HG02798 (cell line): ENCODE data around the gene COQ10B.
"Not testable (repeated sequence)": the region's sequence is repeated elsewhere in the genome, so short reads cannot be mapped to it uniquely, and the experiment has no call there.

ENCODE experiments used
- ATAC-seq: cut with Tn5 transposase; IDR thresholded peaks from one replicate; pipeline ENCODE4 v1.9.1; 2021; ENCODE audit warnings: mild to moderate bottlenecking; ENCODE audit not compliant: unreplicated experiment, poor library complexity

Gene COQ10B

DNA sequence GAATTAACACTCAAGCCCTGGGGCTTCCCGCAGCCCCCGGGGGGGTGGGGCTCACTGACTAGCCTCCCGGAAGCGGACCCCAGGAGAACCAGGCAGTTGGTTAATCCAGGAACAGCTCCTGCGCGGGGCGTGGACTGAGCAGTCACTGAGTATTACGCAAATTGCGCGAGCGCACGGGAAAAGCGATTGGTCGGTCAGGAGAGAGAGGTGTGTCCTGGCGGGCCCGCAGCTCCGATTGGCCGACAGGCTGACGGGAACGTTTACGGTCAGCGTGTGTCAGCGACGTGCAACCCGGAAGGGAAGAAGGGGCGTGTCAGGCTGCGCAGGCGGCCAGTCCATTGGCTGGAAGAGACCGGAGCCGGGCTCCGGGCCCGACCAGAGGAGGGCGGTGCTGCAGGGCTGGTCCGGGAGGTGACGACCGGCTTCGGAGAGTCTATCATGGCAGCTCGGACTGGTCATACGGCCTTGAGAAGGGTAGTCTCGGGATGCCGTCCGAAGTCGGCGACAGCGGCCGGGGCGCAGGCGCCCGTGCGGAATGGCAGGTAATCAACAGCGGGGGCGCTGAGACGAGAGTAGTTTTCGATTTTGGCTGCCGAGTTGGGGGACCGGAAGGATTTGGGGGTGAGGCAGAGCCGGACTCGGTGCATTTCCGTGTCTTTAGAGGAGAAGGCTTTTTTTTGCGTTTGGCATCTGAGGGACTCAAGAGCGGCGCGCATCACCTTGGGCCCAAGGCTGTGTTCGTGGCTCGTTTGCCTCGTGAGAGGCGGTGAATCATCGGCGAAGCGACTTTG, at the start of gene COQ10B:
Gene COQ10B (plus strand): TSS at position 430 of the 791 bp plus-strand sequence. CDS start 9 bp downstream, at position 439.
- ATAC-seq = peak; percentile 94

DNA sequence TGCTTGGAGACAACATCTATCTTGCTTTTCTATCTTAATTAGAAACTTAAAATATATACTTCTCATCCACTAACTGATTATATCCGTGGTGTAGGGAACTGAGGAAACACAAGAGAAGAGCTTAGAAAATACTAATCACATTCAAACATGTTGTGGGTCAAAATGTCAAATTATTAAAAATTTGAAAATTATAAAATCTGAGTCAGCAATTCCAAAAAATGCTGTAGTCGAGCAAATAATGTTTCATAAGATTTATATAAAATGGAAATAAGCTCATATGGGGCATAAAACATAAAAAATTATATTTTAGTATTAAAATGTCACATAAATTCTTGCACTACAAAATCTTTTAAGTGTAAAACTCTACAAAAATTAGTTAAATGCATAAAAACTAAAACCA, 47.8 kb upstream of the COQ10B start:
- no peak for ATAC-seq

DNA sequence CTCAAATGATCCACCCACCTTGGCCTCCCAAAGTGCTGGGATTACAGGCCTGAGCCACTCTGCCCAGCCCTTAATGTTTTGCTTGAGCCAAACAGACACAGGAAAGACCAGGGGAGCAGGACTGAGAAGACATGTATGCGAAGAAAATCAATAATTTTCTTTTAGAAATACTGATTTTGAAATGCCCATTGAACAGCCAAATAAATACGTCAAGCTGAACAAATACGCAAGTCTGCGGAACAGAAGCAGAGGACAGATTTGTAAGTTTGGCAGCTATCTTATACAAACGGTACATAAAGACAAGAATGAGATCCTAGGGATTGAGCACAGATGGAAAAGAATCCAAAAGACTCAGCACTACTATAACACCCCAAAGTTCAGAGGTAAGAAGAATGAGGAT, 39.3 kb upstream of the COQ10B start:
- ATAC-seq = no peak

DNA sequence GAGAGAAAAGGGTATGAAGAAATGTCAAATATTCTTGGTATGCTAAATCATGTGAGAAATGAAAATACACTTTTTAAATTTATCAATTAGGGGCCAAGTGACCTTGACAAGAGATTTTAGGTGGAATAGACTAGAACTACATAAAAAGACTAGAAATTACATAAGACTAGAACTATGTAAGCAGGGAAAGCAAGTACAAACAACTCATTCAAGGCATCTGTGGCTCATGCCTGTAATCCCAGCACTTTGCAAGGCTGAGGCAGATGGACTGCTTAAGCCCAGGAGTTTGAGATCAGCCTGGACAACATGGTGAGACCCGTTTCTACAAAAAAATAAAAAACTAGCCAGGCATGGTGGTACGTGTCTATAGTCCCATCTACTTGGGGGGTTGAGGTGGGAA, 38.8 kb upstream of the COQ10B start:
- ATAC-seq = no peak

DNA sequence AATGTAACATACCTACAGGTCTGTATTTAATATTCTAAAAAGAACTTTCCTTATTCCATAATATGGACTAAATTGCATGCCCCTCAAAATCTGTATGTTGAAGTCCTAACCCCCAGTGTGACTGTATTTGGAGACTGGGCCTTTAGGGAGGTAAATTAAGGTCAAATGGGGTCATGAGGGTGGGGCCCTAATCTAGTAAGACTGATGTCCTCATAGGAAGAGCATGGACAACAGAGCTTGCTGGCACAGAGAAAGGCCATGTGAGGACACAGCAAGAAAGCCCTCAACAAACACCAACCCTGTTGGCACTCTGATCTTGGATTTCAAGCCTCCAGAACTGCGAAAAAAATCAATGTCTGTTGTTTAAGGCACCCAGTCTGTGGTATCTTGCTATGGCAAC, 37.1 kb upstream of the COQ10B start:
- no peak for ATAC-seq

DNA sequence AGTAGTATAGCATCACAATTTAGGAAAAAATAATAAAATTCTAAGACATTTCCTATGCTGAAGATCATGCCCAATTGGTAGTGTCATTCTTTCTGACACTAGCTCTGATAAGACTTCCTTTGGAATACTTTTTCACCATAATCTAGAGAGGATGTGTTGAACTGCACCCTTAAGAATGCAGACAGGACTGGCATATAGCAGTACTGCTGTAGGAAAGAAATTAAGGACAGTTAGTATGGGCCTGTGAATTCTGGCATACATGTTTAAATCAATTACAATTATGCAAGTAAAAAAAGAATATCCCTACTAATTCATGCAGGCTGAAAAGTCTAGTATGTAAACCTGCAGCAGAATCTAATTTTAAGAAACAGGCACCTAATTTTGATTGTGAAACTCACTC, 33.9 kb upstream of the COQ10B start:
- ATAC-seq = no peak

DNA sequence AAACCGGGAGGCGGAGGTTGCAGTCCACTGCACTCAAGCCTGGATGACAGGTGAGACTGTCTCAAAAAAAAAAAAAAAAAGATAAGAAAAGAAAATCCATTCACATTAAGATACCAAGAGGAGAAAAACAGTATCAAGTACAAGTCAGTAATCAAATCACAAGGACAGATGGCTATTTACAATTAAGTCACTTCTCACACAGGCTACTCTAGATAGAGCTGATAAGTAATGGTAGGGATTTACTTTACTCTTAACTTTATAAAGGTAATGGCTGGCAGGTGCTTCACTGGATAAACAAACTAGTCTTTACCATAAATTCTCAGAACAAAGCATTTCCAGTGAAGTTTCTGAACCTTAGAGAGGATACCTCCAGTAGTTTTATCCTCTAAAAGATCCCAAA, 30.0 kb upstream of the COQ10B start:
- no peak for ATAC-seq

DNA sequence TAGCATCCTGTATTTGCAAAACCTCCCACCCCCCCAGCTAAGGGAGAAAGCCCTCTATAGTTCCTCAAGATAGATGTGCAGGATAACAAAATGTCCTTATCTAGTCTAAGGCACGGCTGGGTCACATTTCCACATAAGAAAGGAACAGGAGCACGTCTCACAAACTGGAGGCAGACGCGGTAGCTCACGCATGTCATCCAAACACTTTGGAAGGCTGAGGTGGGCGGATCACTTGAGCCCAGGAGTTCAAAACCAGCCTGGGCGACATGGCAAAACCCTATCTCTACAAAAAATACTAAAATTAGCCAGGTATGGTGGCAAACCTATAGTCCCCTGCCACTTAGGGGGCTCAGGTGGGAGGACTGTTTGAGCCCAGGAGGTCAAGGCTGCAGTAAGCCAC, 27.8 kb upstream of the COQ10B start:
- no peak for ATAC-seq

DNA sequence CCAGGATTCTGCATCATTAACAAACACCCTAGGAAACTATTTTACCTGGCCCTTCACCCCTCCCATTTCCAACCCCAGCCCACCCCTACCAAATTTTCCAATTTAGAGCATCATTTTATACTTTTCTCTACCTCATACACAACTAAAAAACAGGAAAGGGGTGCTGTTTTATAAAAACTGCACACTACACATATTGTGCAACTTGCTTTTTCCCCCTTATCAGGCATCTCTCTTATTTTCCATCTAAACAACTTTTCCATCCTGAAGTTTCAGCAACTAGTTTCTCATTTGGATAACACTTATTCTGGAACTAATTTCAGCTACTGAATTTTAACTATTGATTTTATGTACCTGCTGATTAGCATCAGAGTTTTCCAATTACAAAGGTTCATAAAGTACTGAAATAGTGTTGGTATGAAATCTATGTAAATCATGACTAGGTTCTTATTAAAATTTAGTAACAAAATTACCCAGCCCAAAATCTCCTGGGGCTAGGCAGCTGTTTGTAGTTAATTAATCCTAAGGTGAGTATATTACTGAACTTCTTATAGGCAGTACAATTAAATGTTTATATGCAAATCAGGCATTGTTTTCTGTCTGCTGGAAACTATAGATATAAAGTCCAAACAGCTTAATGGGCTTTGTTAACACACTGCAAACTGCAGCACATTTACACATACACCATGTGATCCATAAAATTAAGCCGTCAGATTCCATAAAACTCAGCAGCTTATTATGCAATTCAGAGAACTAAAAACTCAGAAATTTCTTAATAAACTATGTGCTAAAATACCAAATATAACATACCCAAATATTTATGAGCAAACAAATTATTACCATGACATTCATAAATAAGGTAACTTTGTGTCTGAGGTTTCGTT, 26.4 kb upstream of the COQ10B start:
- ATAC-seq = no peak

DNA sequence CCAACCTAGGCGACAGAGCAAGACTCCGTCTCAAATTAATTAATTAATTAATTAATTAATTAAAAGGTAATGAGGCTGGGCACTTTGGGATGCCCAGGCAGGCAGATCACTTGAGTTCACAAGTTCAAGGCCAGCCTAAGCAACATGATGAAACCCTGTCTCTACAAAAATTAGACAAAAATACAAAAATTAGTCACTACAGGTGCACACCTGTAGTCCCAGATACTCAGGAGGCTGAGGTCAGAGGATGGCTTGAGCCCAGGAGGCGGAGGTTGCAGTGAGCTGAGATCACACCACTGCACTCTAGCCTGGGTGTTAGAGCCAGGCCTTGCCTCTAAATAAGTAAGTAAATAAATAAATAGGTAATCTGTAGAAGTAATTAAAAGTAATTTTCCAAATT, 25.4 kb upstream of the COQ10B start:
- ATAC-seq = no peak

DNA sequence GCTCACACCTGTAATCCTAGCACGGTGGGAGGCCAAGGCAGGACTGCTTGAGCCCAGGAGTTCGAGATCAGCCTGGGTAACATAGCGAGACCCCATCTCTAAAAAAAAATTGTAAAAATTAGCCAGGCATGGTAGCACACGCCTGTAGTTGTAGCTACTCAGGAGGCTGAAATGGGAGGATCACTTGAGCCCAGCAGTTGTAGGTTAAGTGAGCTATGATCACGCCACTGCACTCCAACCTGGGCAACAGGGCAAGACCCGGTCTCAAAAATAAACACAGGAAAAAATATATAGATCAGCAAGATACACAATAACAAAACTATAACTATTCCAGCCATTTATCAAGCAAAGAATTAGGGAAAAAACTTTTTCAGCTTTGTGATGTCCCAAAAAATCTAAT, 21.5 kb upstream of the COQ10B start:
- ATAC-seq = no peak

DNA sequence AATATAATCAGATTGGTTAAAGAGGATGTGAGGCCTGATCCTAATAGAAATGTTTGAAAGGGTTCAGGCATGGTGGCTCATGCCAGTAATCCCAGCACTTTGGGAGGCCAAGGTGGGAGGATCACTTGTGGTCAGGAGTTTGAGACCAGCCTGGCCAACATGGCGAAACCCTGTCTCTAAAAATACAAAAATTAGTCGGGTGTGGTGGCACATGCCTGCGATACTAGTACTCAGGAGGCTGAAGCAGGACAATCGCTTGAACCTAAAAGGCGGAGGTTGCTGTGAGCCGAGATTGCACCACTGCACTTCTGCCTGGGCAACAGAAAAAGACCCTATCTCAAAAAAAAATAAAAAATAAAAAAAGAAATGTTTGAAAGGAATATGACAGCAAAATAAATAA, 20.8 kb upstream of the COQ10B start:
- not testable (repeated sequence) for ATAC-seq

DNA sequence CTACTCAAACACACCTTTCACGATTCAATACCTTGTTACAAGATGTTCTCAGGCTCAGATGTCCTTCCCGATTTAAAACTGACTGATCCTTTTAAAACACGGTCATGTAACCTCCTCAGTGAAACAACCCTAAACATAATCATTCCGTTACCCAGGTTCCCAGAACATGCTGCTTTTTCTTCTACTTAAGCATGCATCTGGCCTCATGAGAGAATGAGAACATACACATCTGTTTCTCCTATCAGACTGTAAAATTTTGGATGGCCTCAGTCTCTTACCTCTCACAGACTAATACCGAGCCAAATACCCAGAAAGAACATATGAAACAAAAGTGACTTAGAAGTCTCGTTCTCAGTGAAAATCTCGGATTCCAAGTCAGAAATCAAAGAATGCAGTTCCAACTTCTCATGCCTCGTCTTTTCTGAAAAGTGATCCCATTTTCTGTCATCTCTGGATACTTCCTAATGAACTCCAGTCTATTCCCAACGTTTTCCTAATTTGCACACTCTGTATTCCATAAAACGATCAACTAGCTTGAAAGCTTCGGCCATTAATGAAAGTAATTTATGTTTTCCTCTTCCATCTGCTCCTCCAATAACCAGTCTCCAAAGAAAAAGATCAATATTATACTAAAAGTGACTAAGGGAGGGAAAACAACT, 19.4 kb upstream of the COQ10B start:
- no peak for ATAC-seq

DNA sequence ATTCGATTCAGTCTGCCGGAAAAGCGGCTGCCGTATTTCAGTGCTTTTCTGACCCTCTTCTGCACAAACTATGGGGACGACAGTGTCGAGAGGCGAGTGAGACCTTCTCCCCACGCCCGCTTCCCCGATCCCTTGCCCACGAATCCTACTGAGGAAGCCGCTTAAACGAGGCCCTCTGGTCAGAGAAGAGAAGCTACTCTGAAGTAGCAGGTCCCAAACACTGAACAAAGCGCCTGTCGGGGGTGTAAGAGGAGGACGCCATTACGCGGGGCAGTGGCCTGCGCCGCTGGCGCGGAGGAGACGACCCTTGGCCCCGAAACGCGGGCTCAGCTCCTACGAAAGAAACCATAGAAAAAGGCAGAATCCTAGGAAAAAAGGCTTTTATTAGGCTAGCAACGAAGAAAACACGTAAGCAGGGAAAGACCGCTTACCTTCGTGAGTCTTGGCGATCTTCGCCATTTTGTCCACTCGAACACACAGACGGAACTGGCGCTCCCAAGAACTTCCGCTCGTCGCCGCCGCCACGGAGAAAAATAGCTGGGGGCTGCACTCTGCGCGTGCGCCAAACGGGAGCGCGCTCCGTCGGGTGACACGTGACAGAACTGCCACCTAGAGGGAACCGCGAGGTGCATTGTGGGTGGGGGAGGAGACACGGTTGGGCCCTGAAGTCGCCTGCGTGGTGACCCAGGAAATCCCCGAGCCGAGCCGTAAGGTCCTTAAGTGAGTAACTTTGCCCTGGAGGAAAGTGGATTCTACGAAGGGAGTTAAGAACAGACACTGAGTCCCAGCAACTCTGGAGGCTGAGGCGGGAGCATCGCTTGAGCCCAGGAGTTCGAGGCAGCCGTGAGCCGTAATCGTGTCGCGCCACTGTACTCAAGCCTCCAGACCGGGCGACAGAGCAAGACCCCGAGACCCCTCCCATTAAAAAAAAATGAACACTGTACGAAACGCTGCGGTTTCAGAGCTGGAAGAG, 18.5 kb upstream of the COQ10B start, which contains the start of gene SF3B1:
Gene SF3B1 (minus strand): TSS at position 488 of the 973 bp plus-strand sequence. CDS start 29 bp downstream, at position 459.
- peak; percentile 98 for ATAC-seq

DNA sequence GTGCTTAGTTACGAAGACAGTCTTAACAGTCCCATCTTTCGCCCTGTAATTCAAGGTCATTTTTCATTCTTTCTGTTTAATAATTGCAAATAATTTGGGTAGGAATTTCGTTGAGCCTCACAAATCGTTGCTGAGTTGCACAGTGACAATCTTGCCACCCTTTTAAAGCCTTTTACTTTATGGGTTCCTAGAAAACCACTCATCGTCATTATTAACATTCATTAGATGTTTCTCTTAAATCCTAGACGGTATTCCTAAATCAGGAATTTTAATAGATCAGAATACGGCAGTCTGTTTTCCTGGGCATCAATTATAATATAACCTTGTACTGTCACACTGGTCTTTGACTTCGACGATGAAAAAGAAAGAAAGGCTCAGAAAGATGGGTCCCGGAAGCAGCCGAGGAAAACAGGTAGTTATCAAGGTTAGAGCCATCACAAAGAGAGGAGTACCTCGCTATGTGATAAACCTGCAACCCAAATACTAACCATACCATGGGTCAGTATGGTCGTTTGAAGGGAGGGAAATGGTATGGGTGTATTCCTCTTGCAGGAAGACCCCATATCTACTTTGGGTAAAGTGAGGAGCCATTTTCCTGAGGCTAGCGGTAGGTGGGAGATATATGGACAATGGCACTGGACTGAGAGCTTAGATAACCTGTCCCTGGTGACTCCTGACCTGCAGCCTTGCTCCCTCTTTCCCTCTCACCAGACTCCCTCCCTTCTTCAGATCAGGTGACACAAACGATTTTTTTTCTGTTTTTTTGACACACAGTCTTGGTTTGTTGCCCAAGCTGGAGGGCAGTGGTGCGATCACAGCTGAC, 17.5 kb upstream of the COQ10B start:
- ATAC-seq = no peak

DNA sequence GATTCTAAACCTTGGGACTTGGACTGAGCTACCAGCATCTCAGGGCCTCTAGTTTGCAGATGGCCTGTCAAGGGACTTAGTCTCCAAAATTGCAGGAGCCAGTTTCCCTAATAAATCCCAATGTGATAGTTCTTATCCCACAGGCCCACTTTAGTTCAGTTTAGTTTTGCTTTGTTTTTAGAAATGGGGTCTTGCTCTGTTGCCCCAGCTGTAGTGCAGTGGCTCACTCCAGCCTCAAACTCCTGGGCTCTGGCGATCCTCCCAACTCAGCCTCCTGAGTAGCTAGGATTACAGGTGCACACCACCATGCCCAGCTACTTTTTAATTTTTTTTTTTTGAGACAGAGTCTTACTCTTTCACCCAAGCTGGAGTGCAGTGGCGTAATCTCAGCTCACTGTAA, 16.0 kb upstream of the COQ10B start:
- ATAC-seq = no peak

DNA sequence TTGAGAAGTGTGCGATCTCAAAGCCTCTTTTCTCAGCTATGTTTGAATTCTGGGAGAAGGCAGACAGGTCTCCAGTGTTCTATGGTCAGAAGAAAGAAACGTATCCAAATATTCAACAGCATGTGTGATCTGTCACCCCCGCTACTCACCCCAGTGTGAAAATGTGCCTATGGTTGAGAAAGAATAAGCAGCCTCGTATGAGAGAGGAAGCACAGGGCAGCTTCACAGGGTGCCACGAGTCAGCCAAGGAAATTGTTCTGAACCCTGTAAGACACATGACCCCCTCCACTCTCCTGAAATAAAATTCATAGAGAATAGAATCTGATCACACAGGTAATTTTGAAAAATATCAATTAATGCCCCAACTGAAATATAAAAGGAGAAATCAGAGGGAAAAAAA, 10.5 kb upstream of the COQ10B start:
- no peak for ATAC-seq

DNA sequence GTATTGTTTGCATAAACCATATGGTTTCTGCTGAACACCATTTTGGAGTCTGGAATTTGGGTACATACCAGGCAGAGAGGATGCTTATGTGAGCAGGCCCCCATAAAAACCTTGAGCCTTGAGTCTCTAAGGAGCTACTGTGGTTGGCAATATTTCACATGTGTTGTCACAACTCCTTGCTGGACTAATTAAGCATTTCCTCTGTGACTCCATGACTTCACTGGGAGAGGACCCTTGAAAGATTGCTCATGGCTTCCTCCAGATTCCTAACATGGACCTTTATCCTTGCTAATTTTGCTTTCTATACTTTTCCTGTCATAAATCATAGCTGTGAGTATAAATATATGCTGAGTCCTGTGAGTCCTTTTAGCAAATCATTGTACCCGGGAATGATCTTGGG, 7.6 kb upstream of the COQ10B start:
- no peak for ATAC-seq

DNA sequence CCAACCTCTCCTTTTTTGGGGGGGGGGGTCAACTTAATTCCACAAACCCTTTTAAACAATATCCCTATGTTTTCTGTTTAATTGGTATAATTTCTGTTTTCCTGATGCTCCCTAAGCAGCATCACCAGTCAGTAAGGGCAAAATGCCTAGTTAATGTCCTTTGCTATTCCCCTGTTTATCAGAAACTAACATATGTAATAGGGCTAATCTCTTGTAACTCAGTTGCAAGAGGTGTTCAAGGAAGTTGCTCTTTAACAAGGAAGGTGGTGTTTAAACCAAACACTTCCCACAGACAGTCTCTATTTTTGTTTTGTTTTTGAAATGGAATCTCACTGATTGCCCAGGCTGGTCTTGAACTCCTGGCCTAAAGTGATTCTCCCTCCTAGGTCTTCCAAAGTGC, 6.5 kb upstream of the COQ10B start:
- ATAC-seq = no peak
